ENCODE results near the gene IL3.

The IL3 gene

GRCh38 chr5:132057498-132058255 is 2.8 kb upstream of the IL3 start:
- DNase-seq (ENCODE audit: low spot score) = no peak

GRCh38 chr5:132058646-132059042 is 1.8 kb upstream of the IL3 start:
- no peak for DNase-seq (ENCODE audit: low spot score)

GRCh38 chr5:132059043-132059695 is 1.3 kb upstream of the IL3 start:
- no peak for DNase-seq (ENCODE audit: low spot score)

GRCh38 chr5:132059696-132060500 is 557 bp upstream of the IL3 start:
- DNase-seq (ENCODE audit: low spot score) = no peak

GRCh38 chr5:132063090-132063911 is 2.8 kb downstream of the IL3 start:
- peak; percentile 85 for DNase-seq (ENCODE audit: low spot score)

GRCh38 chr5:132064140-132064539 is 3.7 kb downstream of the IL3 start:
- no peak for DNase-seq (ENCODE audit: low spot score)

- peak; percentile 88 for DNase-seq (ENCODE audit: low spot score)
These were observed 4.4 kb downstream of the IL3 start for GRCh38 chr5:132064738-132065331.

- peak; percentile 63 for DNase-seq (ENCODE audit: low spot score)
These were observed 5.0 kb downstream of the IL3 start for GRCh38 chr5:132065351-132065937.

- no peak for DNase-seq (ENCODE audit: low spot score)
These were observed 5.7 kb downstream of the IL3 start for GRCh38 chr5:132065951-132066701.

- DNase-seq (ENCODE audit: low spot score) = no peak
These were observed 6.4 kb downstream of the IL3 start for GRCh38 chr5:132066871-132067270.

GRCh38 chr5:132067451-132067850 is 7.0 kb downstream of the IL3 start:
- no peak for DNase-seq (ENCODE audit: low spot score)

- no peak for DNase-seq (ENCODE audit: low spot score)
These were observed 7.7 kb downstream of the IL3 start for GRCh38 chr5:132067941-132068808.

- no peak for DNase-seq (ENCODE audit: low spot score)
These were observed 9.1 kb downstream of the IL3 start for GRCh38 chr5:132069561-132069960.

- no peak for DNase-seq (ENCODE audit: low spot score)
These were observed 9.5 kb downstream of the IL3 start for GRCh38 chr5:132069994-132070393.

- peak; percentile 56 for DNase-seq (ENCODE audit: low spot score)
These were observed 10.2 kb downstream of the IL3 start for GRCh38 chr5:132070460-132071337.

- DNase-seq (ENCODE audit: low spot score) = no peak
These were observed 10.9 kb downstream of the IL3 start for GRCh38 chr5:132071338-132071707.

GRCh38 chr5:132072070-132072469 is 11.6 kb downstream of the IL3 start:
- no peak for DNase-seq (ENCODE audit: low spot score)

GRCh38 chr5:132072528-132072927 is 12.1 kb downstream of the IL3 start:
- no peak for DNase-seq (ENCODE audit: low spot score)

Data from activated CD4-positive, alpha-beta T cell treated with anti-CD3 and anti-CD28 coated beads, Interleukin-2, Interleukin-4, amounts not matched to agents 100 ng/mL and 50 ng/mL, durations not matched to agents 16 hours and 8 hours (primary cell).